ENCODE data around the gene YWHAE. TPM values are rescaled to one million over a fixed set of nuclear protein-coding genes. Genes with fewer than 3 reads are reported as not detected.
A peak's percentile ranks its signal among the peaks of the same experiment; 100 is the strongest.
"Not testable (repeated sequence)": the region's sequence is repeated elsewhere in the genome, so short reads cannot be mapped to it uniquely, and the experiment has no call there.

The YWHAE gene
- total and polyA plus RNA-seq, 2 donors, result 167 to 323 TPM

DNA sequence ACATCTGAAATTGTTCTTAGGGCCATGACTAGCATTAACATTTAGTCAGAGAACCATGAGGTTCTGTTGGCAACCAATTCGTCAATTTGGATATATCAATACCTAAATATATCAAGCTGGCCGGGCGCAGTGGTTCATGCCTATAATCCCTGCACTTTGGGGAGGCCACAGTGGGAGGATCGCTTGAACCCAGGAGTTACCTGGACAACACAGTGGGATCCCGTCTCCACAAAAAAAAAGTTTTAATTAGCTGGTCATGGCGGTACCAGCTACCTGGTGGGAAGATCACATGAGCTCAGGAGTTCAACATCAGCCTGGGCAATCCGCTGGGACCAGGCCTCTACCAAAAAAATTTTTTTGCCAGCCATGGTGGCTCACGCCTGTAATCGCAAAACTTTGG, 8.4 kb downstream of the YWHAE start:
- no peak overlapping the region for H3K27ac ChIP-seq (ENCODE audit: low read depth)
- no peak for DNase-seq (ENCODE audit: extremely low spot score)
- no peak overlapping the region for H3K4me3 ChIP-seq (ENCODE audit: low read depth, low read length)
- WGBS, result 91% methylated on average over 9 of the region's 9 CpGs
- H3K36me3 ChIP-seq (ENCODE audit: insufficient read depth), result no peaks in the 10 kb centered on the region
- H3K4me1 ChIP-seq (ENCODE audit: insufficient read depth), result no peaks in the 10 kb centered on the region

DNA sequence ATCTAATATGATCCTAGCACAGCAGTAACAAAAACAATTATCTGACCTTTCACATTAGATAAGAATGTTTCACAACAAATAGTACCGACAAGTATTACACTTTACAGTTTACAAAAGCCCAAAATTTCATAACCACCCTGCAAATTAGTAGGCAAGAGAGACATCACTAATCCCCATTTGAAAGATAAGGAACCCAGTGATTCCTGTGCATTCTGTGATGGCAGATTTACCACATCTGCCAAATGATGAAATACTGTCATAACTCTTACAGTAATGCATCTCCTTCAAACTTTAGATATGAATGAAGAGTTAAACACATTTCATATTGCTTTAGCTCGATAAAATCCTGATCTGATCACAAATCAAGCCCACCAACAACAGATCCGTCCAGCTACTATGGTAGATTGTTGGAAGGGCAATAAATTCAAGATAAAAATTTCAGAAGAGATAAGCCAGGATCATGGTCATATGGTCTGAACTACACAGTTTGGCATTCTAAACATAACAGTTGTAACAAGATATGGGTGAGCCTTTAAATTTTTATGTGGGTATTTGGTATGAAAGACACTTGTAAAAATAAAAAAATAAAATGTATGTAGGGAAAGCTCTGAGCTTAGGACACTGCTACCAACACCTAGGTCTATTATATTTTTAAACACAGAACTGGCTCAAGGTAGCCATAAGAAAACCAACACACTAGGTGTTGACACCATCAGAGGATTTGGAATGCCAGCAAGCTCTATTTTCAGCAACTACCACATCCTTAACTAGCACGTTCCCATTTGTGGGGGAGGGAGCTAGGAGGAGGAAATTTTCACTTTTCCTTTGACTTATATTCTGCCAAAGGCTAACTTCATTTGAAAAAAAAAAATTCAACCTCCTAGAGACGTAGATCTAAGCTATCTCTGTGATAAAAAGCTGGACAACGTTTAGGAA, 9.3 kb downstream of the YWHAE start:
- WGBS, result 10% methylated on average over 6 of the region's 6 CpGs
- H3K4me3 ChIP-seq (ENCODE audit: low read depth, low read length), result no peak overlapping the region
- H3K4me1 ChIP-seq (ENCODE audit: insufficient read depth), result no peaks in the 10 kb centered on the region
- DNase-seq (ENCODE audit: extremely low spot score), result no peak
- no peak overlapping the region for H3K27ac ChIP-seq (ENCODE audit: low read depth)
- H3K36me3 ChIP-seq (ENCODE audit: insufficient read depth), result no peaks in the 10 kb centered on the region

DNA sequence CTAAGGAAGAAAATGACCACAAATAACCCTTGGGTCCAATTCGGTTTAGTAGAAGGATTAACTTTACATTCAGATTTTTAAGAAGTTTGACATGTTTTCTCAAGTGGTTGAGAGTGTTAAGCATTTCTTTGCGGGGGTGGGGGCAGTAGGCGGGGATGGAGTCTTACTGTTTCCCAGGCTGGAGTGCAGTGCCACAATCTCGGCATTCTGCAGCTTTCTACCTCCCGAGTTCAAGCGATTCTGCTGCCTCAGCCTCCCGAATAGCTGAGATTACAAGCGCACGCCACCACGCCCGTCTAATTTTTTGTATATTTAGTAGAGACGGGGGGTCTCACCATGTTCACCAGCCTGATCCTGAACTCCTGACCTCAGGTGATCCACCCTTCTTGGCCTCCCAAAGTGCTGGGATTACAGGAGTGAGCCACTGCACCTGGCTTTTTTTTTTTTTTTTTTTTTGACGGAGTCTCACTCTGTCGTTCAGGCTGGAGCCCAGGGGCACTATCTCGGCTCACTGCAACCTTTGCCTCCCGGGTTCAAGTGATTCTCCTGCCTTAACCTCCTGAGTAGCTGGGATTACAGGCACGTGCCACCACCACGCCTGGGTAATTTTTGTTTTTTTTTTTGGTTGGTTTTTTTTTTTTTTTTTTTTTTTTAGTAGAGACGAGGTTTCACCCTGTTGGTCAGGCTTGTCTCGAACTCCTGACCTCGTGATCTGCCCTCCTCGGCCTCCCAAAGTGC, 12.4 kb downstream of the YWHAE start:
- DNase-seq (ENCODE audit: extremely low spot score); H3K4me1 ChIP-seq (ENCODE audit: insufficient read depth); H3K27ac ChIP-seq (ENCODE audit: low read depth); H3K36me3 ChIP-seq (ENCODE audit: insufficient read depth); H3K4me3 ChIP-seq (ENCODE audit: low read depth, low read length): not testable (repeated sequence)
- WGBS, result 78% methylated on average over 22 of the region's 22 CpGs

DNA sequence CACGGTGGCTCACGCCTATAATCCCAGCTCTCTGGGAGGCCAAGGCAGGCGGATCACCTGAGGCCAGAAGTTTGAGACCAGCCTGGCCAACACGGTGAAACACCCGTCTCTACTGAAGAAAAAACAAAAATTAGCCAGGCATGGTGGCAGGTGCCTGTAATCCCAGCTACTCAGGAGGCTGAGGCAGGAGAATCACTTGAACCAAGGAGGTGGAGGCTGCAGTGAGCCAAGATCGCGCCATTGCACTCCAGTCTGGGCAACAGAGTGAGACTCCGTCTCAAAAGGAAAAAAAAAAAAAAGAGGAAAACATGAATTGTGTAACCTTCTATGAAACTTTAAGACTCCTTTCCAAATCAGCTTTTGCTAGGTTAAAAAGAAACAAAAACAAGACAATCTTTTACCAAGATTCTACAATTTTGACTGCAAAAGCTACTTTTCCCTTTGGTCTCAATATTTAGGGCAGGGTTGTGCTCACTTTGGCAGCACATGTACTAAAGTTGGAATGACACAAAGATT, 13.3 kb downstream of the YWHAE start:
- not testable (repeated sequence) for H3K4me3 ChIP-seq (ENCODE audit: low read depth, low read length); DNase-seq (ENCODE audit: extremely low spot score); H3K36me3 ChIP-seq (ENCODE audit: insufficient read depth); H3K4me1 ChIP-seq (ENCODE audit: insufficient read depth)
- H3K27ac ChIP-seq (ENCODE audit: low read depth), result peak overlapping the region; percentile 59
- WGBS, result 85% methylated on average over 8 of the region's 8 CpGs

DNA sequence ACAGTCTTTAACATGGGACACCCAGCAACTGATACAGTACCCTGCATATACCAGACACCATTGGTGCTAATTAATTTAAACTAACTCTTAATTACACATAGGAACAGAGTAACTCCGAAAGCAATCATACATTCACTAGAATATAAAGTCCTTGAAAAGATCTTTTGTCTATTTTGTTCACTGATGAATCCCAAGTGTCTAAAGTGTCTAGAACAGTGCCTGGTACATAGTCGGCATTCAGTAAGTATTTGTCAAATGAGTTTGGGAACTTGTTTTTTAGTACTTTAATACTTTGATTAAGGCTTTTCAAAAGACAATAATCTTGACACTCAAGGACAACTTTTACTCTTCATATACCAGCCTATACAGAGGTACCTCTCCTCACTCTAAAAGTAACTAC, 13.8 kb downstream of the YWHAE start:
- no peak for DNase-seq (ENCODE audit: extremely low spot score)
- Histone ChIP-seq H3K4me1 (ENCODE audit: insufficient read depth) (no peaks in the 10 kb centered on the region), H3K36me3 (ENCODE audit: insufficient read depth) (no peaks in the 10 kb centered on the region), H3K4me3 (ENCODE audit: low read depth, low read length) (no peak overlapping the region), H3K27ac (ENCODE audit: low read depth) (peak overlapping the region; percentile 59)
- WGBS, result 83% methylated on average over 2 of the region's 2 CpGs

DNA sequence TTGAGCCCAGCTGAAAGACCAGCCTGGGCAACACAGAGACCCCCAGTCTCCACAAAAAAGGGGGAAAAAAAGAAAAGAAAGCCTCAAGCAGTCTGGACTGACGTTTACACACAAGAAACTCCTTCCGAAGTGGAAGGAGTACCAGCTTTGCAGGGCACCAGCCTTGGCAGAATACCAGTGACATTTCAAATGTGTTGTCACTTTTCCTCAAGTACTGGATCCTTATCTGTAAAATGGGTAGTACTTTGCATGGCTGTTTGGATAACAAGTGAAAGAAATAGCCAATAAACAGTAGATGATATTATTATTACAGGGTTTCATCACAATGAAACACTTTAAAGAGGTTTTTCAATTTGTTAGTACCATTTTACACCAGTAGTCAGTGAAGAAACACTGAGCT, 14.2 kb downstream of the YWHAE start:
- H3K27ac ChIP-seq (ENCODE audit: low read depth), result no peak overlapping the region
- no peaks in the 10 kb centered on the region for H3K36me3 ChIP-seq (ENCODE audit: insufficient read depth)
- no peaks in the 10 kb centered on the region for H3K4me1 ChIP-seq (ENCODE audit: insufficient read depth)
- H3K4me3 ChIP-seq (ENCODE audit: low read depth, low read length), result no peak overlapping the region
- DNase-seq (ENCODE audit: extremely low spot score), result no peak
- WGBS, result 42% methylated on average over 2 of the region's 2 CpGs

DNA sequence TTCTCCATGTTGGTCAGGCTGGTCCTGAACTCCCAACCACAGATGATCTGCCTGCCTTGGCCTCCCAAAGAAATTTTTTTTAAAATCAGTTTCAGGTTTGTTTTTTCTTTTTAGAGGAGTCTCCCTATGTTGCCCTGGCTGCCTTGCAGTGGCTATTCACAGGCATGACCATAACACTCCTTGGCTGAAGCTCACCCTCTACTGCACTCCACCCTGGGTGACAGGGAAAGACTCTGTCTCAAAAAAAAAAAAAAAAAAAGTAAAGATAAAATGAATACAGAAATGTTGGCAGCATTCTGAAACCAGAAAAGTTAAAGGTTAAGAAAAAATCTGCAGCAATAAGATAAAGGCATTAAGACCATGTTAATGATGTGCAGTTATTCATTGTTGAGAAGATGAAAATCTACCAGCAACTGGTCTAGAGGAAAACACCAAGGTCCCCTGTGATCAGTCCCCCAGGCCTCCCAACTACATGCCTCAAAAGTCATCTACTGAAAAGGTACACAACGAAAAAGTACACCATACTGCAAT, 15.1 kb downstream of the YWHAE start:
- Histone ChIP-seq H3K36me3 (ENCODE audit: insufficient read depth) (no peaks in the 10 kb centered on the region), H3K27ac (ENCODE audit: low read depth) (no peak overlapping the region), H3K4me3 (ENCODE audit: low read depth, low read length) (no peak overlapping the region), H3K4me1 (ENCODE audit: insufficient read depth) (peaks cover 2% of the 10 kb centered on the region)
- DNase-seq (ENCODE audit: extremely low spot score), result no peak
- 13% methylated on average over 1 of the region's 1 CpG for WGBS

DNA sequence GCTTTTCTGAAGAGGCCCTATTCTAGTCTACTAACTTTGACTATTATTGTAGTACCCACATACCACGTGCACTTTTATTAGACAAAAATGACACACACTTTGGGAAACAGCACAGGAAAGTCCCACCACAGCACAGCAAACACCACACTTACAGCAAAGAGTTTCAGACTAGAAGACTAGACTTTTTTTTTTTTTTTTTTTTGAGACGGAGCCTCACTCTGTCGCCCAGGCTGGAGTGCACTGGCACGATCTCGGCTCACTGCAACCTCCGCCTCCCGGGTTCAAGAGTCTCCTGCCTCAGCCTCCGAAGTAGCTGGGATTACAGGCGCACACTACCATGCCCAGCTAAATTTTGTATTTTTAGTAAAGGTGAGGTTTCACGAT, 20.1 kb downstream of the YWHAE start:
- Histone ChIP-seq H3K27ac (ENCODE audit: low read depth) (peak overlapping the region; percentile 32), H3K4me3 (ENCODE audit: low read depth, low read length) (no peak overlapping the region)
- no peak for DNase-seq (ENCODE audit: extremely low spot score)

DNA sequence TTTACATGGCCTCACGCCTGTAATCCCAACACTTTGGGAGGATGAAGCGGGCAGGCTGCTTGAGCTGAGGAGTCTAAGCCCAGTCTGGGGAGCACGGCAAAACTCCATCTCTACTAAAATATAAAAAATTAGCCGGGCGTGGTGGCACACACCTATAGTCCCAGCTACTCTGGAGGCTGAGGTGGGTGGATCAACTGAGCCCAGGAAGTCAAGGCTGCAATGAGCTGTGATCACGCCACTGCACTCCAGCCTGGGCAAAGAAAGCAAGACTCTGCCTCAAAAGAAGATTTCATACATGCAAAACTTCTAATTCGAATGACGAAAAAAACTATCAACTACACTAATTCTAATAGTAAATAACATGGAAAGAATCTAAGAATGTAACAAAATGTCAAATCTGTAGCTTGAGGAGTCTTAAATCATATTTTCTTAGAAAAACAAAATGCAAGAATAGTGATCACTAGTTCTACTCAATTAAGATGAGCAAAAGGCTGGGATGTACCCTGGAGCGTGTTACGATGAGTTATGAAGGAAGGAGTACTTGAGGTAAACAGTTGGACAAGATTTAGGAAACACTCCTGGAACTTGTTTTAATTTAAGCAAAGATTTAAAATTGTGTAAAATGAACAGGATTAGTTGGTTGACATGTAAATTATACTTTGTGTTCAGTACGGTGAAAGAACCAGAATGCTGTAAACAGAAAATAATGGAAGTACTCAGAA, 20.7 kb downstream of the YWHAE start:
- no peak for DNase-seq (ENCODE audit: extremely low spot score)
- Histone ChIP-seq H3K36me3 (ENCODE audit: insufficient read depth) (no peaks in the 10 kb centered on the region), H3K4me3 (ENCODE audit: low read depth, low read length) (no peak overlapping the region), H3K27ac (ENCODE audit: low read depth) (no peak overlapping the region), H3K4me1 (ENCODE audit: insufficient read depth) (peaks cover 2% of the 10 kb centered on the region)
- WGBS, result 59% methylated on average over 11 of the region's 11 CpGs

More for the DNA sequence above, 20.1 kb downstream of the YWHAE start:
- no peaks in the 10 kb centered on the region for H3K36me3 ChIP-seq (ENCODE audit: insufficient read depth)
- 64% methylated on average over 10 of the region's 10 CpGs for WGBS
- H3K4me1 ChIP-seq (ENCODE audit: insufficient read depth), result peaks cover 2% of the 10 kb centered on the region

DNA sequence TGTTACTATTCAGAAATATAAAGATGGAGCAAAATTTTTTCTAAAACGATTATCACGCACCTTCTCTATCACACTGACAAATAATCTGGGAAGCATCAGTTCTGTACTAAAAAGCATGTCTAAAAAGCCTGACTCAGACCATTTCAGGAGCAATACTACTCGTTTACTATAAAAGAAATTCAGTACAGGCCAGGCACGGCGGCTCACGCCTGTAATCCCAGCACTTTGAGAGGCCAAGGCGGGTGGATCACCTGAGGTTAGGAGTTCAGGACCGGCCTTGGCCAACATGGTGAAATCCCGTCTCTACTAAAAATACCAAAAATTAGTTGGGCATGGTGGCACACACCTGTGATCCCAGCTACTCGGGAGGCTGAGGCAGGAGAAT, 21.6 kb downstream of the YWHAE start:
- not testable (repeated sequence) for H3K4me1 ChIP-seq (ENCODE audit: insufficient read depth); DNase-seq (ENCODE audit: extremely low spot score); H3K27ac ChIP-seq (ENCODE audit: low read depth); H3K4me3 ChIP-seq (ENCODE audit: low read depth, low read length); H3K36me3 ChIP-seq (ENCODE audit: insufficient read depth)
- 71% methylated on average over 10 of the region's 10 CpGs for WGBS

DNA sequence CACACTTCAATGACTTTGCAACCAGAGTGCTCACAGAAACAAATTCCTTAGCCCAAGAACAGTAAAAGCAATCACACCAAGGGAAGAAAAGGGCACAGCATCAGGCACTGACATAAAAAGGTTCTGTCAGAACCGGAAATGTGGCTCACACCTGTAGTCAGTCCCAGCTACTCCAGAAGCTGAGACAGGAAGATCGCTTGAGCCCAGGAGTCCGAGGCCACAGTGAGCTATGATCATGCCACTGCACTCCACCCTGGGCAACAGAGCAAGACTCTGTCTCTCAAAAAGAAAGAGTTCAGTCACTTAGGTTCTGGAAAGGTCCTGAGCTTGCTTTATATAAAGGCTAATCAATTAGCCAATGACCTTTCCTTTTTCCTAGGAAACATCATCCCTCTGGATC, 22.7 kb downstream of the YWHAE start:
- peaks cover 4% of the 10 kb centered on the region for H3K4me1 ChIP-seq (ENCODE audit: insufficient read depth)
- no peaks in the 10 kb centered on the region for H3K36me3 ChIP-seq (ENCODE audit: insufficient read depth)
- no peak overlapping the region for H3K4me3 ChIP-seq (ENCODE audit: low read depth, low read length)
- WGBS, result 68% methylated on average over 3 of the region's 3 CpGs
- no peak for DNase-seq (ENCODE audit: extremely low spot score)
- H3K27ac ChIP-seq (ENCODE audit: low read depth), result no peak overlapping the region

DNA sequence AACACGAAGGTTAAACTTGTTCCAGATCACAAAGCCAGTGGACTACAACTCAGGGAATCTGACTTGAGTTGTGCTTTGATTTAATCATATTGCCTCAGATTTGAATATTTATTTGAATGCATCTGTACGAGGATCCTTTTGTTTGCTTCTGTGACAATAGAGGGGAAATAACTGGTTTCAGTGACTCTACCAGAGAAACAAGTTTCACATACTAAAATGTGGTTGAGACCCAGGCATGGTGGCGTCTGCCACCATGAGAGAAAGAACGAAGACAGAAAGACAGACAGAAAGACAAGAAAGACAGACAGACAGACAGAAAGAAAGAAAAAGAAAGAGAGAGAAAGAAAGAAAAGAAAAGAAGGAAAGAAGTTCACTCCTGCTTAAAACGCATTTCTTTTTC, 24.0 kb downstream of the YWHAE start:
- H3K4me1 ChIP-seq (ENCODE audit: insufficient read depth), result peaks cover 4% of the 10 kb centered on the region
- no peak overlapping the region for H3K27ac ChIP-seq (ENCODE audit: low read depth)
- no peak overlapping the region for H3K4me3 ChIP-seq (ENCODE audit: low read depth, low read length)
- no peaks in the 10 kb centered on the region for H3K36me3 ChIP-seq (ENCODE audit: insufficient read depth)
- no peak for DNase-seq (ENCODE audit: extremely low spot score)
- 45% methylated on average over 5 of the region's 5 CpGs for WGBS

DNA sequence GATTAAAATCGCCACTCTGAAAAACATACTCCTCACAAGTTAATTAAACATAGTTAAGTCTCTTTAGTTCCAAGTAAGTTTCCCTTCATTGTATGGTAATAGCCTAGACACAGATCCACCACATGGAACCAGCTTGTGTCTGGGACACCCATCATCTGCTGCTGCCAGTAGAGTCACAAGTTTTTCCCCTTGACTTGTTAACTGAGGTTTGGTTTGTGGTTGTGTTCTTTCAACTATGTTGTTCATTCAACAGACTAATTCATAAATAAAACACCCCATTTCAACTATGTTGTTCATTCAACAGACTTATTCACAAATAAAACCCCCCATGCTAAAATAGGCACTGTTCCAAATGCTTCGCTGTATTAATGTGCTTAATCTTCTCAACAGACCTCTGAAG, 24.4 kb downstream of the YWHAE start:
- Histone ChIP-seq H3K4me1 (ENCODE audit: insufficient read depth) (peaks cover 4% of the 10 kb centered on the region), H3K4me3 (ENCODE audit: low read depth, low read length) (no peak overlapping the region), H3K27ac (ENCODE audit: low read depth) (no peak overlapping the region), H3K36me3 (ENCODE audit: insufficient read depth) (no peaks in the 10 kb centered on the region)
- WGBS, result 17% methylated on average over 2 of the region's 2 CpGs
- DNase-seq (ENCODE audit: extremely low spot score), result no peak

Measured in urinary bladder (tissue), 4 donors.